Ascending aorta (tissue), 2 donors: ENCODE data around the gene ZDHHC18. TPM values are rescaled to one million over a fixed set of nuclear protein-coding genes. Genes with fewer than 3 reads are reported as not detected.

Source experiments
- DNase-seq, 2 donors: peaks; one replicate each; pipeline ENCODE4 v3.0.0-alpha.2; 2019; ENCODE audit warnings: low spot score in 2 of 2
- H3K27ac ChIP-seq, 2 donors: fragments of 200-600 bp; sonication (generic); one replicate each; pipeline ENCODE4 v1.5.1; 2016 to 2017; ENCODE audit warnings: mild to moderate bottlenecking in 1 of 2
- H3K27me3 ChIP-seq: fragments of 200-600 bp; sonication (generic); one replicate; pipeline ENCODE4 v1.5.1; 2017
- H3K36me3 ChIP-seq, 2 donors: fragments of 200-600 bp; sonication (generic); one replicate each; pipeline ENCODE4 v1.5.1; 2016
- H3K4me1 ChIP-seq, 2 donors: fragments of 200-600 bp; sonication (generic); one replicate each; pipeline ENCODE4 v1.5.1; 2016 to 2017; ENCODE audit warnings: mild to moderate bottlenecking in 1 of 2
- H3K4me3 ChIP-seq, 2 donors: fragments of 200-600 bp; sonication (generic); one replicate each; pipeline ENCODE4 v1.5.1; 2016 to 2017; ENCODE audit warnings: mild to moderate bottlenecking in 1 of 2
- H3K9me3 ChIP-seq, 2 donors: fragments of 200-600 bp; sonication (generic); one replicate each; pipeline ENCODE4 v1.5.1; 2016
- CTCF ChIP-seq, 3 experiments: fragments of 200-600 bp in 2 of 3; fragments of 450-650 bp in 1 of 3; sonication (generic) in 2 of 3; IDR thresholded peaks; one replicate each; pipeline ENCODE4 v1.5.1; 2016 to 2019; ENCODE audit warnings: antibody characterized with exemption in 3 of 3, mild to moderate bottlenecking in 1 of 3, moderate library complexity in 1 of 3
- intact Hi-C: fragments of 100-400 bp; cut with DNase I; formaldehyde crosslinking; loops from one replicate; pipeline ENCODE4 v1.15.1; 2023
- total RNA-seq: library from RNA; depleted of rRNA; stranded (reverse); fragments of >200 nt; gene quantifications from one replicate; pipeline ENCODE4 v1.1.0, GENCODE V29; 2016

ZDHHC18 gene
- total RNA-seq, 1 donor from 2014 or later = 36.0 TPM

DNA sequence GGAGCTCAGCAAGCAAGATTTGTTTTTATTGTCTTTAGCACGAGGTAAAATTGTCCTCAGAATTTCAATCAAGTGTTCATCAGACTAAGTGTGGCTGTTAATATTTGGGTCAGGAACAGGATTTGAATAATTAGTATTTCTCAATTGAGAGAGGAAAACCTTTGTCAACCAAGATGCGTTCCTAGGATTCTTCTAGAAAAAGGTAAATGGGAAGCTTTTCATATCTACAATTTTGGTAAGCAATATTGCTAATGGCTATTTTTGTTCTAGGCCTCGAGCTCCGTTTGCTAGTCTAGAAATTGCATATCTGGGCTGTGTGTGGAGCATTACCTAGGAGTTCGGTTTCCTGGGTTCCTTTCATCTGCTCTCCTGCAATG is 42.9 kb upstream of the ZDHHC18 start:
- H3K27me3 ChIP-seq = no peaks in the 10 kb centered on the region
- no peaks in the 10 kb centered on the region for H3K9me3 ChIP-seq
- TF ChIP-seq CTCF (IDR thresholded peaks at IDR 0.05) = no peak
- intact Hi-C loops = no loop called here
- H3K4me3 ChIP-seq = no peak overlapping the region
- H3K27ac ChIP-seq = peak overlapping the region; percentile 98 to 99
- no peak for DNase-seq
- peaks cover 25 to 35% of the 10 kb centered on the region in 2 donors for H3K36me3 ChIP-seq
- peaks cover 9 to 25% of the 10 kb centered on the region in 2 donors for H3K4me1 ChIP-seq

DNA sequence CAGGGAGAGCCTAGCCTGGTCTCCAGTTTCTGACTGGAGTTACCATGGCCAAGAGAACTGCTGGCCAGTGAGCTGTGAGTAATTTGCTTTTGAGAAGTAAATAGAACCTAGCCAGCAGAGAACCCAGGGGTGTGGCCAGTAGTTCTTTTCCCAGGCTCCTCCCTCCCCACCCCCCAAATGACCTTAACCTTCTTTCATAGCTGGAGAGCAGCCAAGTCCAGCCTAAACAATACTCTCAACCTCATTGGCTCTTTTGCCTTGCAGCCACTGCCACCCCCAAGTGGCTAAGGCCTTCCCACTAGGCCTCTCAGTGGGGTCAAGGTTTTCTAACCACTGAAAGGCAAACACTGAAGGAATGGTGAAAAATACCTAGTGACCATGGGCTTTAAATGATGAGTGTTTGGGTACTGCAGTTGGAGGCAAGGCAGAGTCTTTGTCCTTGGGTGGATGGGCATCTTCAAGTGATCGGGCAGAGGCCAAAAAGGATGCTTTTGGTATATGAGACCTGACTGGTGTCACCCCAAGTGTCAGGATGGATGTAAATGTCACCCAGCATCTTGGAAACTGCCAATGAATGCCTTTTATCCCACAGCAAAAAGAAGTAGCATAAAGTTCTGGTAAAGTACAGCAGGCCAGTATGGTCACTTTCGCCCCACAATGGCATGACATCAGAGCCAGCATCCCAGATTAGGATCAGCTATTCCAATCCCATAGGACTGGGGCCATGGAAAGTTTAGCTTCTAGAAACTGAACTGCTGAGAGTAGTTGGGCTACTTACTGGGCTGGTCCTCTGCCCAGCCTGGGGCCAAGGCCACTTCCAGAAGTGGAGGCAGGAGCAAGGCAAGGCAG is 42.2 kb upstream of the ZDHHC18 start:
- H3K27ac ChIP-seq = peak overlapping the region; percentile 98 to 99
- H3K9me3 ChIP-seq = no peaks in the 10 kb centered on the region
- H3K27me3 ChIP-seq = no peaks in the 10 kb centered on the region
- no peak overlapping the region for H3K4me3 ChIP-seq
- no peak for TF ChIP-seq CTCF (IDR thresholded peaks at IDR 0.05)
- peaks cover 23 to 29% of the 10 kb centered on the region in 2 donors for H3K36me3 ChIP-seq
- H3K4me1 ChIP-seq = peaks cover 9 to 25% of the 10 kb centered on the region in 2 donors
- peak in 1 of 2 donors; percentile 75 for DNase-seq
- intact Hi-C loops = no loop called here

DNA sequence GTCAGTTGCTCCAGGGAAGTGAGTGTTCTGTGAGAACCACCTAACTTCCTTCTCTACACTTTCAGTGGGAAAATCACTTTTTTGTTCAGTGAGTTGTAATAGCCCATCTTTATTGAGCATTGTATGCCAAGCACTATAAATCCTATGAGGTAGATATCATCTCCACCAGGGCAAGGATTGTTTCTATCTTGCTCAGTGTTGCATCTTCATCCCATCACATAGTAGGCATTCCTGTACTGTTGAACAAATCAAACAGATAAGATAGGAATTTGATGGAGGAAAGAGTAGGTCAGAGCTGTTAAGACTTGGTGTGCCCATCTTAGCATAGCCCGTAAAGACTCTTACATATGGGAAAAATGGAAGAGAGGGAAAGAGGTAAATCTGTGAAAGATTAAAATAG is 41.6 kb upstream of the ZDHHC18 start:
- DNase-seq = no peak
- Histone ChIP-seq H3K9me3 (no peaks in the 10 kb centered on the region), H3K36me3 (peaks cover 16 to 22% of the 10 kb centered on the region in 2 donors), H3K27me3 (no peaks in the 10 kb centered on the region), H3K4me1 (peaks cover 9 to 25% of the 10 kb centered on the region in 2 donors), H3K27ac (peak overlapping the region; percentile 98 to 99), H3K4me3 (no peak overlapping the region)
- intact Hi-C loops = loop anchor here (5.0 kb wide), 1 partner anchor 43 kb away; no protein-coding TSS in a partner anchor
- no peak for TF ChIP-seq CTCF (IDR thresholded peaks at IDR 0.05)

DNA sequence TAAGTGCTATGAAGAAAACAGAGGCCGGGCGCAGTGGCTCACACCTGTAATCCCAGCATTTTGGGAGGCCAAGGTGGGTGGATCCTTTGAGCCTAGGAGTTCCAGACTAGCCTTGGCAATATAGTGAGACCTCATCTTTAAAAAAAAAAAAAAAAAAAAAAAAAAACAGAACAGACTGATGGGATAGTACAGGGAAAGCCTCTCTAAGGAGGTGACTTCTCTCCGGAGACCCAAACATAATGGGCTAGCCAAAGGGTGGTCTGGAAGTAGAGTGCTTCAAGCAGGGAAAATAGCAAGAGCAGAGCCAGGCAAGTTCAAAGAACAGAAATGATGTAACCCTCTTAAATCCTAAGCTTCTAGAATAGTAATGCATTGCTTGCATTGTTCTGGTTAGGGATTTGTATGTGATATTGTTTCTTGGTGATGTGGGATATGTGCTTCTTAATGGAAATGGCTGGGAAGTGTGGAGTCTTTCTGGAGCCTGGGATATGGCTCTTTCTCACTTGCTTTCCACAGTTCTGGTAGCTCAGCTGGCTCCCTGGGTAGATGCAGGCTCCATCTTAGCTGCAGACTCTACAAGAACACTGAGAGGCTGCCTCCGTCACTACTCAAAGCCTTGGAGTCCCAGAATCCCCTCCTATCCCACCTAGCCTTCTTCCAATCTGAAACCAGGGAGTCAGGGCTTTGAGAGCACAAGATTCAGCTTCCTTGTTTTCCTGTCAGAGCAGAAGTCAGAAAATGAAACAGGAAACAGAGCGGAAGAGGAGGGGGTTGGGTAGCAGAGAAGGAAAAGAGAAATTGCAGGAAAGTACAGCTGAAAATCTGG is 40.7 kb upstream of the ZDHHC18 start:
- H3K4me1 ChIP-seq = peaks cover 9 to 25% of the 10 kb centered on the region in 2 donors
- intact Hi-C loops = loop anchor here (2.0 to 5.0 kb wide), 2 partner anchors 13 to 44 kb away; no protein-coding TSS in a partner anchor
- no peak for DNase-seq

More for the DNA sequence above, 40.7 kb upstream of the ZDHHC18 start:
- no peak for TF ChIP-seq CTCF (IDR thresholded peaks at IDR 0.05)
- Histone ChIP-seq H3K36me3 (peaks cover 8 to 13% of the 10 kb centered on the region in 2 donors), H3K9me3 (no peaks in the 10 kb centered on the region), H3K4me3 (peak overlapping the region in 1 of 2 donors; percentile 74), H3K27ac (peak overlapping the region; percentile 98 to 99), H3K27me3 (no peaks in the 10 kb centered on the region)
